ENCODE results near the gene SCGB3A1. TPM values are rescaled to one million over a fixed set of nuclear protein-coding genes. Genes with fewer than 3 reads are reported as not detected.
A peak's percentile ranks its signal among the peaks of the same experiment; 100 is the strongest.

The SCGB3A1 gene
- total and polyA plus RNA-seq, 12 donors = 1.2 to 10.4 (median 1.6) TPM; not detected in 4

GRCh38 chr5:180639287-180639686 is 48.0 kb upstream of the SCGB3A1 start:
- intact Hi-C loops (cut with DNase I) = no loop called here
- Histone ChIP-seq H3K4me1 (replicated peaks in 1 of 2) (no peaks in the 10 kb centered on the region), H3K9me3 (replicated peaks in 1 of 3) (no peaks in the 10 kb centered on the region), H3K27ac (peak overlapping the region in 1 of 5 donors; percentile 40), H3K4me3 (no peak overlapping the region), H3K27me3 (no peaks in the 10 kb centered on the region), H3K36me3 (replicated peaks in 1 of 2) (no peaks in the 10 kb centered on the region)
- 52 to 62% (median 56%) methylated on average over 3 of the region's 3 CpGs for WGBS, 4 donors
- TF ChIP-seq POLR2A (IDR thresholded peaks at IDR 0.05) = no peak
- TF ChIP-seq CTCF (IDR thresholded peaks at IDR 0.05) = no peak
- DNase-seq = peak in 1 of 7 donors; percentile 1

GRCh38 chr5:180637962-180638680 is 46.8 kb upstream of the SCGB3A1 start:
- TF ChIP-seq POLR2A (IDR thresholded peaks at IDR 0.05) (no peak), CTCF (IDR thresholded peaks at IDR 0.05) (no peak)
- intact Hi-C loops (cut with DNase I) = no loop called here
- 62 to 77% (median 67%) methylated on average over 18 to 20 of the region's 20 CpGs for WGBS, 4 donors

GRCh38 chr5:180636403-180637075 is 45.2 kb upstream of the SCGB3A1 start:
- DNase-seq = peak in 4 of 7 donors; percentile 11 to 24 (median 20)

More at GRCh38 chr5:180637962-180638680, 46.8 kb upstream of the SCGB3A1 start:
- no peaks in the 10 kb centered on the region for H3K9me3 ChIP-seq (replicated peaks in 1 of 3)
- no peaks in the 10 kb centered on the region for H3K4me1 ChIP-seq (replicated peaks in 1 of 2)
- no peak overlapping the region for H3K27ac ChIP-seq
- no peak overlapping the region for H3K4me3 ChIP-seq
- no peaks in the 10 kb centered on the region for H3K36me3 ChIP-seq (replicated peaks in 1 of 2)
- peak in 3 of 7 donors; percentile 6 to 9 (median 7) for DNase-seq
- H3K27me3 ChIP-seq = no peaks in the 10 kb centered on the region

GRCh38 chr5:180636016-180636402 is 44.7 kb upstream of the SCGB3A1 start:
- Histone ChIP-seq H3K4me3 (no peak overlapping the region), H3K4me1 (replicated peaks in 1 of 2) (no peaks in the 10 kb centered on the region), H3K9me3 (replicated peaks in 1 of 3) (no peaks in the 10 kb centered on the region), H3K27me3 (no peaks in the 10 kb centered on the region), H3K36me3 (replicated peaks in 1 of 2) (no peaks in the 10 kb centered on the region), H3K27ac (no peak overlapping the region)
- 77 to 85% (median 81%) methylated on average over 8 of the region's 8 CpGs for WGBS, 4 donors
- no peak for DNase-seq
- intact Hi-C loops (cut with DNase I) = no loop called here
- TF ChIP-seq POLR2A (IDR thresholded peaks at IDR 0.05) (no peak), CTCF (IDR thresholded peaks at IDR 0.05) (no peak)

More at GRCh38 chr5:180636403-180637075, 45.2 kb upstream of the SCGB3A1 start:
- Histone ChIP-seq H3K4me1 (replicated peaks in 1 of 2) (no peaks in the 10 kb centered on the region), H3K27ac (peak overlapping the region in 1 of 5 donors; percentile 16), H3K4me3 (no peak overlapping the region), H3K9me3 (replicated peaks in 1 of 3) (no peaks in the 10 kb centered on the region), H3K36me3 (replicated peaks in 1 of 2) (no peaks in the 10 kb centered on the region), H3K27me3 (no peaks in the 10 kb centered on the region)
- 55 to 69% (median 62%) methylated on average over 17 to 18 of the region's 18 CpGs for WGBS, 4 donors
- TF ChIP-seq POLR2A (IDR thresholded peaks at IDR 0.05) = no peak
- intact Hi-C loops (cut with DNase I) = no loop called here
